Coronary artery (tissue), 2 donors: ENCODE results near the gene AFF2.

Source experiments
- DNase-seq: peaks from one replicate; pipeline ENCODE4 v3.0.0-alpha.2; 2017; ENCODE audit warnings: low spot score
- H3K27ac ChIP-seq, 2 donors: fragments of 200-600 bp; sonication (generic); one replicate each; pipeline ENCODE4 v1.5.1; 2016 to 2019
- H3K4me3 ChIP-seq: fragments of 200-600 bp; sonication (generic); 2 replicates; pipeline ENCODE4 v1.5.1; 2016; ENCODE audit warnings: mild to moderate bottlenecking, moderate library complexity
- TF ChIP-seq, protein P1 (sequence below): fragments of 200-600 bp; sonication (generic); IDR thresholded peaks from one replicate; pipeline ENCODE4 v1.5.1; 2019; ENCODE audit warnings: antibody characterized with exemption

The AFF2 gene

DNA sequence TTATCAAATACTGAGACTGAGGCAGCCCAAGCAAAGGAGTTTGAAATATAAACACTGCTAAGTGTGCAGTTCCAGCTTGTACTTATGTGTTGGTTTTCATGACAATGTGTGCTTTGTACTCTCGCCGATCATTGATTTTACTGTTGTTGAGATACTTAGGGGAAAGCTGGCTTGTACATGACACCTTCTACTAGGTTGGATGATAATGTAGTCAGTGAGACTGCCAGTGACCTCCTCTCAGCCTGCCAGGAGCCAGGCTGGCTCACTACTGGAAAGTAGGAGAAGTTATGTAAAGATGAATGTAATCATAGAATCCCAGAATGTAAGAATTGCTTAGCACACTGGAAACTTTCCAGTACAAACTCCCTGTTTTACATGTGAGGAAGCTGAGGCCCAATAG, 132.0 kb downstream of the AFF2 start:
- TF ChIP-seq, protein P1, sequence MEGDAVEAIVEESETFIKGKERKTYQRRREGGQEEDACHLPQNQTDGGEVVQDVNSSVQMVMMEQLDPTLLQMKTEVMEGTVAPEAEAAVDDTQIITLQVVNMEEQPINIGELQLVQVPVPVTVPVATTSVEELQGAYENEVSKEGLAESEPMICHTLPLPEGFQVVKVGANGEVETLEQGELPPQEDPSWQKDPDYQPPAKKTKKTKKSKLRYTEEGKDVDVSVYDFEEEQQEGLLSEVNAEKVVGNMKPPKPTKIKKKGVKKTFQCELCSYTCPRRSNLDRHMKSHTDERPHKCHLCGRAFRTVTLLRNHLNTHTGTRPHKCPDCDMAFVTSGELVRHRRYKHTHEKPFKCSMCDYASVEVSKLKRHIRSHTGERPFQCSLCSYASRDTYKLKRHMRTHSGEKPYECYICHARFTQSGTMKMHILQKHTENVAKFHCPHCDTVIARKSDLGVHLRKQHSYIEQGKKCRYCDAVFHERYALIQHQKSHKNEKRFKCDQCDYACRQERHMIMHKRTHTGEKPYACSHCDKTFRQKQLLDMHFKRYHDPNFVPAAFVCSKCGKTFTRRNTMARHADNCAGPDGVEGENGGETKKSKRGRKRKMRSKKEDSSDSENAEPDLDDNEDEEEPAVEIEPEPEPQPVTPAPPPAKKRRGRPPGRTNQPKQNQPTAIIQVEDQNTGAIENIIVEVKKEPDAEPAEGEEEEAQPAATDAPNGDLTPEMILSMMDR, result no peak
- no peak overlapping the region for H3K4me3 ChIP-seq
- no peak for DNase-seq
- no peak overlapping the region for H3K27ac ChIP-seq

DNA sequence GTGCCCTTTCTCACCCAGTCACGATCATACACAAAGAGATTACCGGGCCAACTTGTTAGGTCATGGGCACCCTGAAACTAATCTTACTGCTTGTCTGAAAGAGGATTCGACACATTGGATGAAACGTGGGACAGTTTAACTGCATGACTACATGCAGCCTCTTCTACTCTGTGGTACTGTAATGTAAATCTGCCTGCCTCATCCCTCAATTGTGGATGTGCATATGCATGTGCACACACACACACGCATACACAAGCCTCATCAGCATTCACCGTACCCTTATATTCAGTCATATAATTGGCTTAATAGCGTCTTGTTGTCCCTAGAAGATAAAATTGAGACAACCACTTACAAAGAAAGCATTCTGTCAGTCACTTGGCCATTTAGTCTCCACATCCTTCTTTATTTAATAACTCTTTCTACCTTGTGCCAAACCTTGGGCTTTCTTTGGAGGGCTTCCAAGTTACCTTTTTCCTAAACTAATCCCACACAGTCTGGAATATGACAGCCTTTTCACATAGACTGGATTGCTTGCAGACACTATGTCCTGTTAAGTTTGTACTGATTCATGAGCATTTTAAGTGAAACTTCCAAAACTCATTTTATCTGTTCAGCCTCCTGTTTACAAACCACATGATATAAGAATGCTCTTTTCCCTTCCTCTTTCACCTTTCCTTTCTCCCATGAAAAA, 132.9 kb downstream of the AFF2 start:
- DNase-seq, result no peak
- TF ChIP-seq, protein P1, result no peak
- no peak overlapping the region for H3K27ac ChIP-seq

DNA sequence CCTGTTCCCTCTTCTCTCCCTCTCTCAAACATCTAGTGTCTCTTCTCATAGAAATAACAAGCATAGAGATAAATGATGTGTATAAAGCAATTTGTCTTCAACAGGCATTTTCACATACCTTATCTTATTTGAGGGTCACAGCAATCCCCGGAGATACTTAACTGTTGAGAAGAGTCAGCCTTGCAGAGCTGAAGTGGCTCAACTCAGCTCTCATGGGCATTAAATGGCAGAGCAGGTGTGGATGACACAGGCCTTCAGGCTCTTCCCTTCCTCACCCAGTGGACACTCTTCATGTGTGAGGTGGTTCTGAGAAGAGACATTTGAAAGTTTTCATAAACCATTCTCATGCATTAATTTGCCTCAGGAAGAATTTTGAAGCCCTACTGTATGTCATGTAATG, 134.2 kb downstream of the AFF2 start:
- TF ChIP-seq, protein P1, result no peak
- H3K4me3 ChIP-seq, result no peak overlapping the region
- DNase-seq, result no peak
- no peak overlapping the region for H3K27ac ChIP-seq

More for the DNA sequence above, 132.9 kb downstream of the AFF2 start:
- H3K4me3 ChIP-seq, result no peak overlapping the region

DNA sequence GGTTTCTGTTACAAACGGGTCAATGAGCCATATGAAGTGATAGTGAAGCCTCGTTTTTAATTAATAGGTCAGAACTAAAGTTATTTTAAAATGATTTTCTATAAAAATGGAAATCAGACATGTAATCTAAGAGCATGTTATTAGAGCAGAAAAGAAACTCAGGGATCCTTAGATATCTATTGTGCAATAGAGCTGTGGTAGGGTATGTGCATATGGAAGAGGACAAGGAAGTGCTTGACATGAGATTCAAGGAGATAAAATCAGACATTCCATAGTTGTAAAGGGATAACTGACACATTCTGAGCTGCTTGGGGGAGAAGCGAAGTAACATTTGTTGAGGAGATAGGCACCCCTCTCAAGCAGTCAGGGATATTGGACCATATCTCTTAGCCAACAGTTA, 143.0 kb downstream of the AFF2 start:
- DNase-seq, result no peak
- TF ChIP-seq, protein P1, result no peak
- no peak overlapping the region for H3K27ac ChIP-seq
- H3K4me3 ChIP-seq, result no peak overlapping the region

DNA sequence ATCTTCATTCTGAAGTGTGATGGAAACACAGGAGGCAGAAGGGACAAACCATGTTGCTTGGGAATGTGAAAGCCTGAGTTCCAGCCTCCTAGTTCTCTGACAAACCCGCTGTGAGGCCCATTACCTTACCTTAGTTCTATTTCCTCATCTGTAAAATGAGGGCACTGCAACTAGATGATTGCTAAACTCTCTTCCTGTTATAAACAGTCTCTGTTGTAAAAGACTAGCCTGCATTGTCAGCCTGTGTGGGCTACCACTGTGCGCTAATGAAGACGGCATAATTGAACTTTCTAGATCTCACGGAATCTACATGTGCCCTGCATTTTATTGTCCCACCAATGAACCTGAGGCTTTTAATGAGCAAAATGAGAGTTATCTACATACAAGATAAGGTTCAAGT, 147.2 kb downstream of the AFF2 start:
- TF ChIP-seq, protein P1, result no peak
- H3K27ac ChIP-seq, result no peak overlapping the region
- no peak for DNase-seq
- H3K4me3 ChIP-seq, result no peak overlapping the region

DNA sequence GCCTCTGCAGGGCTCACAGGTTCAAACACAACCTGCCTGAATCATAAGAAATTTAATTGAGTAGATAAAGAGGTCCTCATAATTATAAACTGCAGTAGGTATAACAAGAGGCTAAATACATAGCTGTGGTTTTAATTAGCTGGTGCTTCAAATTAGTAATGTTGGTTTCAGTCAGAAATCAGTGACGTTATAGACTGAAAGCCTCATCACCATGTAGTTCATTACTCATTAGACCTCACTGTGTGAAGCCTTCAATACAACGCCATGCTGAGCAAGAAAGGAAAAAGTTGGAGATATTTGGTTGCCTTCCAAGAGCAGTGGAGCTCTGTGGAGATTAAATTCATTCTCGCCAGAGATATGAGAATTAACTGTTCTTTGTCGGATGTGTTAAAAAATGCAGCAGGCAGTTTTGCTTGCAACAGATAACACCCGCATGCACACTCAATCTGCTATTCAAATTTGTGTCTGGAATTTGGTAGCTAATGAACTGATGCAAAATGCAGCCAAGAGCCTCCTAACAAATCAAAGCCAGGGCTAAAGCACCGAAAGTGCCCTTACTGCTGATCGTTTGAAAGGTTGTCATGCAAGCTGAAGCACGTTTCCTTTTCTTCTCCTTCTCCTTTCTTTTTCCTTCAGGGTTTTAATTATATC, 148.9 kb downstream of the AFF2 start:
- DNase-seq, result no peak
- TF ChIP-seq, protein P1, result no peak
- no peak overlapping the region for H3K4me3 ChIP-seq
- H3K27ac ChIP-seq, result no peak overlapping the region
